ENCODE measurements around the gene PDF. TPM values are rescaled to one million over a fixed set of nuclear protein-coding genes. Genes with fewer than 3 reads are reported as not detected.

PDF gene
- total RNA-seq, 1 donor from 2014 or later = 15.3 TPM

DNA sequence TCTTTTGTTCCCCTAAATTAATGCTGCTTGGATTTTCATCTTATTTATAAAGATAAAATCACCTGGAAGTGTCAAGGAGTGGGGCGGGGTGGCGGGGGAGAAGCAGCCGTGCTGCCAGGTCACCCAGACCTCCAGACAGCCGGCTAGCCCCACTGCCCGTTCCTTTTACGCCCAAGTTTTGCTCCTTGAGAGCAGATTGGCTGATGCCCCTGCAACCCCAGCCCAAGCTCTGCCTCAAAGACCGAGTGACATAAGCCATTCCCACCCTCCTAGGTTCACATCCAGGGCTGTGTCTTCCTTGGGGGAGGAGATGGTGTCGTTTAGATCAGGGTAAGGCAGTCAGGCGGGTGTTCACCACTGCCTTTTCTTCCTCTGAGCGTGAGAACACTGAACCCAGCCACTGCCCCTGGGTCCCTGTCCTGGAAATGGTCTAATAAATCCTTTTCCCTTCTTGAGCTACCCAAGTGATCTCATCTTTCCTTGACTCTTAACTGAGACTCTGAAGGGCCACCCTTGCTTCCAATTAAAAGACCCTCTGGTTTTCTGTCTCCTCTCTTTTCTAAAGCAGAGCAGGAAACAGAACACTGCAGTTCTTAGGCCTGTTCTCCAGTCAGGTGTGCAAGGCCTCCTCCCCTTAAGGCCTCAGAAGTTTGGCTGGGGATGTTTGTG lies 5.7 kb downstream of the PDF start:
- TF ChIP-seq, protein P1, sequence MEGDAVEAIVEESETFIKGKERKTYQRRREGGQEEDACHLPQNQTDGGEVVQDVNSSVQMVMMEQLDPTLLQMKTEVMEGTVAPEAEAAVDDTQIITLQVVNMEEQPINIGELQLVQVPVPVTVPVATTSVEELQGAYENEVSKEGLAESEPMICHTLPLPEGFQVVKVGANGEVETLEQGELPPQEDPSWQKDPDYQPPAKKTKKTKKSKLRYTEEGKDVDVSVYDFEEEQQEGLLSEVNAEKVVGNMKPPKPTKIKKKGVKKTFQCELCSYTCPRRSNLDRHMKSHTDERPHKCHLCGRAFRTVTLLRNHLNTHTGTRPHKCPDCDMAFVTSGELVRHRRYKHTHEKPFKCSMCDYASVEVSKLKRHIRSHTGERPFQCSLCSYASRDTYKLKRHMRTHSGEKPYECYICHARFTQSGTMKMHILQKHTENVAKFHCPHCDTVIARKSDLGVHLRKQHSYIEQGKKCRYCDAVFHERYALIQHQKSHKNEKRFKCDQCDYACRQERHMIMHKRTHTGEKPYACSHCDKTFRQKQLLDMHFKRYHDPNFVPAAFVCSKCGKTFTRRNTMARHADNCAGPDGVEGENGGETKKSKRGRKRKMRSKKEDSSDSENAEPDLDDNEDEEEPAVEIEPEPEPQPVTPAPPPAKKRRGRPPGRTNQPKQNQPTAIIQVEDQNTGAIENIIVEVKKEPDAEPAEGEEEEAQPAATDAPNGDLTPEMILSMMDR (IDR thresholded peaks at IDR 0.05) = no peak
- DNase-seq (ENCODE audit: low spot score) = peak; percentile 49
- Mint-ChIP-seq H3K27me3 (ENCODE audit: low read depth) (no peaks in the 10 kb centered on the region), H3K9me3 (ENCODE audit: low read depth) (no peaks in the 10 kb centered on the region), H3K27ac (ENCODE audit: unreplicated experiment) (peak overlapping the region; percentile 17), H3K36me3 (ENCODE audit: low read depth) (peaks cover 28% of the 10 kb centered on the region), H3K4me3 (ENCODE audit: unreplicated experiment) (no peak overlapping the region), H3K4me1 (ENCODE audit: low read depth) (peaks cover 43% of the 10 kb centered on the region)

DNA sequence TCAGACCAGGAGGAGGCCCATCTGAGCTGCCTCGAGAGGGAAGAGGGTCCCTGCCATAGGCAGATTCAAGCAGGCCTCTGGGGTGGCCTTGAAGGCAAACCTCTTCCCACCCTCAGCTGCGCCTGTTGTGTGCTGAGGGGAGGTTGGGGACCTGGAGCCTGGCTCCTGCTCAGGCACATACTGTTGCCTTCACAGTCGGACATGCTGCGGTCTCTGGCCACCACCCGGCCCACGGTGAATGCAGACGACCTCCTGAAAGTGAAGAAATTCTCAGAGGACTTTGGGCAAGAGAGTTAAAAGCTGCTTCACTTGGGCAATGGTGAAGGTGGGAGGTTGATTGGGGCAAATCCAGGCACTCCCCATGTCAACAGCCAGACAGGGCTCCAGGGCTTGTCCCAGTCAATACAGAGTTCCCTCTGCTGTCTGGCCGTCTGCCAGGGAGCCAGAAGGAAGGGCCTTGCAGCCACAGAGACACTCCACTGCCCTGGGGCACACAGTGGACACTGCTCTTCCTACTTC lies 6.3 kb downstream of the PDF start:
- peaks cover 37% of the 10 kb centered on the region for H3K4me1 Mint-ChIP-seq (ENCODE audit: low read depth)
- H3K27me3 Mint-ChIP-seq (ENCODE audit: low read depth) = no peaks in the 10 kb centered on the region
- peak; percentile 64 for DNase-seq (ENCODE audit: low spot score)
- no peak overlapping the region for H3K4me3 Mint-ChIP-seq (ENCODE audit: unreplicated experiment)
- TF ChIP-seq, protein P1 (IDR thresholded peaks at IDR 0.05) = no peak
- H3K27ac Mint-ChIP-seq (ENCODE audit: unreplicated experiment) = no peak overlapping the region
- H3K36me3 Mint-ChIP-seq (ENCODE audit: low read depth) = peaks cover 34% of the 10 kb centered on the region
- no peaks in the 10 kb centered on the region for H3K9me3 Mint-ChIP-seq (ENCODE audit: low read depth)

DNA sequence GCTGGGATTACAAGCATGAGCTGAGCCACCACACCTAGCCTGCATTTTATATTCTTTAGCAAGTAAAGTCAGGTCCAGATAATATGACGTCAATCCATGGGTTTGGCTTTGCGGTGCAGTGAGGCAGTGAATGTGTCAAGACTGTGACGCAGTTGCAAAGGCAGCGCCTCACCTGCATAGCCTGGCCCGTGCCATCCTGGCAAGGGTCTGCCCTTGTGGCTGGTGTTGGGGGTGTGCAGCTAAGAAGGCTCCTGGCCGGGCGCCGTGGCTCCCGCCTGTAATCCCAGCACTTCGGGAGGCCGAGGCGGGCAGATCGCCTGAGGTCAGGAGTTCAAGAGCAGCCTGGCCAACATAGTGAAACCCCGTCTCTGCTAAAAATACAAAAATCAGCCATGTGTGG lies 7.0 kb downstream of the PDF start:
- H3K4me3 Mint-ChIP-seq (ENCODE audit: unreplicated experiment) = no peak overlapping the region
- peaks cover 30% of the 10 kb centered on the region for H3K4me1 Mint-ChIP-seq (ENCODE audit: low read depth)
- no peak overlapping the region for H3K27ac Mint-ChIP-seq (ENCODE audit: unreplicated experiment)
- H3K36me3 Mint-ChIP-seq (ENCODE audit: low read depth) = peaks cover 35% of the 10 kb centered on the region
- peak; percentile 92 for DNase-seq (ENCODE audit: low spot score)
- TF ChIP-seq, protein P1 (IDR thresholded peaks at IDR 0.05) = no peak
- no peaks in the 10 kb centered on the region for H3K9me3 Mint-ChIP-seq (ENCODE audit: low read depth)
- H3K27me3 Mint-ChIP-seq (ENCODE audit: low read depth) = no peaks in the 10 kb centered on the region

DNA sequence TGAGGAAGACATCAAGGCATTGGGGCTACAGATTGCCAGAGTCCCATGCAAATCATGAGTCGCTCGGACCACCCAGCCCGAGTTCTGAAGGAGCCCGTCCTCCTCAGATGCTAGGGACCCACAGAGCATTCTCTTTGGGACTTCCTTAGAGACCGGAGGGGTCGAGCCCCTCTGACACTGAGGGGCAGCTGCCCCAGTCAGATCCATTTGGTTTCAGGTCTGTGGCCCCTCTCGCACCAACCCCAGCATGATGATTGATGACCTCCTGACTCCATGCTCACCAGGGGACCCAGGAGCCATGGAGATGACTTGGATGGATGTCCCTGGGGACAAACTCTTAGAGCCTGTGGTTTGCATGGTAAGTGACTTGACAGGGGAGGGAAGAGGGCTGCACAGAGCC lies 8.0 kb downstream of the PDF start:
- Mint-ChIP-seq H3K9me3 (ENCODE audit: low read depth) (no peaks in the 10 kb centered on the region), H3K36me3 (ENCODE audit: low read depth) (peaks cover 36% of the 10 kb centered on the region), H3K27me3 (ENCODE audit: low read depth) (no peaks in the 10 kb centered on the region), H3K4me3 (ENCODE audit: unreplicated experiment) (no peak overlapping the region), H3K27ac (ENCODE audit: unreplicated experiment) (no peak overlapping the region), H3K4me1 (ENCODE audit: low read depth) (peaks cover 24% of the 10 kb centered on the region)
- DNase-seq (ENCODE audit: low spot score) = peak; percentile 44
- TF ChIP-seq, protein P1 (IDR thresholded peaks at IDR 0.05) = no peak

DNA sequence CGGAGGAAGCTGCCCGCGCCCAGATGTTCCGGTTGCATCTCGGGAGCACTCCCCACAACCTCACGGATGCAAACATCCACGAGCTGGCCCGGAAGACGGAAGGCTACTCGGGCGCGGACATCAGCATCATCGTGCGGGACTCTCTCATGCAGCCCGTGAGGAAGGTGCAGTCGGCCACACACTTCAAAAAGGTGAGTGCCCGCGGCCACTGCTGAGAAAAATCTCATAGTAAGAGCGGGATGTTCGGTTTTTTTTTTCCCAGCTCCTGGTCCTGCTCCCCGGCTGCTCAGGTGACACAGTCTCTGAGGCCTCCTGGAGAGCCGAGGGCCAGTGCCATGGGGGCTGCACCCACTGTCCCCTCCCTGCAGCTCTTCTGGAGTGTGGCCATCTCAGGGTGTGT lies 9.3 kb downstream of the PDF start:
- Mint-ChIP-seq H3K9me3 (ENCODE audit: low read depth) (no peaks in the 10 kb centered on the region), H3K27me3 (ENCODE audit: low read depth) (no peaks in the 10 kb centered on the region), H3K27ac (ENCODE audit: unreplicated experiment) (no peak overlapping the region), H3K36me3 (ENCODE audit: low read depth) (peaks cover 35% of the 10 kb centered on the region), H3K4me1 (ENCODE audit: low read depth) (peaks cover 13% of the 10 kb centered on the region), H3K4me3 (ENCODE audit: unreplicated experiment) (no peak overlapping the region)
- TF ChIP-seq, protein P1 (IDR thresholded peaks at IDR 0.05) = no peak
- peak; percentile 79 for DNase-seq (ENCODE audit: low spot score)
